Epithelial cell of proximal tubule (primary cell): ENCODE data around the gene CFAP65. TPM values are rescaled to one million over a fixed set of nuclear protein-coding genes. Genes with fewer than 3 reads are reported as not detected.

ENCODE experiments used
- DNase-seq: peaks from one replicate; pipeline ENCODE4 v3.0.0-alpha.2; 2011; ENCODE audit warnings: low read depth
- H3K4me3 ChIP-seq: 2 replicates; pipeline ENCODE4 v1.5.1; 2011; ENCODE audit warnings: low read depth, mild to moderate bottlenecking, low read length
- total RNA-seq: library from RNA; depleted of rRNA; stranded (reverse); fragments of >200 nt; gene quantifications from 2 replicates; pipeline ENCODE4 v1.2.3, GENCODE V29; 2015
- TF ChIP-seq, protein P1 (sequence below): conservative IDR thresholded peaks from 2 replicates; pipeline ENCODE4 v1.5.1; 2012; ENCODE audit warnings: low read depth, mild to moderate bottlenecking, low read length

CFAP65 gene
- total RNA-seq, 1 donor from 2014 or later: 1.1 TPM

GRCh38 chr2:219020604-219021365, 20.5 kb downstream of the CFAP65 start:
- H3K4me3 ChIP-seq: no peak overlapping the region
- DNase-seq: no peak
- TF ChIP-seq, protein P1, sequence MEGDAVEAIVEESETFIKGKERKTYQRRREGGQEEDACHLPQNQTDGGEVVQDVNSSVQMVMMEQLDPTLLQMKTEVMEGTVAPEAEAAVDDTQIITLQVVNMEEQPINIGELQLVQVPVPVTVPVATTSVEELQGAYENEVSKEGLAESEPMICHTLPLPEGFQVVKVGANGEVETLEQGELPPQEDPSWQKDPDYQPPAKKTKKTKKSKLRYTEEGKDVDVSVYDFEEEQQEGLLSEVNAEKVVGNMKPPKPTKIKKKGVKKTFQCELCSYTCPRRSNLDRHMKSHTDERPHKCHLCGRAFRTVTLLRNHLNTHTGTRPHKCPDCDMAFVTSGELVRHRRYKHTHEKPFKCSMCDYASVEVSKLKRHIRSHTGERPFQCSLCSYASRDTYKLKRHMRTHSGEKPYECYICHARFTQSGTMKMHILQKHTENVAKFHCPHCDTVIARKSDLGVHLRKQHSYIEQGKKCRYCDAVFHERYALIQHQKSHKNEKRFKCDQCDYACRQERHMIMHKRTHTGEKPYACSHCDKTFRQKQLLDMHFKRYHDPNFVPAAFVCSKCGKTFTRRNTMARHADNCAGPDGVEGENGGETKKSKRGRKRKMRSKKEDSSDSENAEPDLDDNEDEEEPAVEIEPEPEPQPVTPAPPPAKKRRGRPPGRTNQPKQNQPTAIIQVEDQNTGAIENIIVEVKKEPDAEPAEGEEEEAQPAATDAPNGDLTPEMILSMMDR: no peak

GRCh38 chr2:219019436-219019835, 21.9 kb downstream of the CFAP65 start:
- no peak for DNase-seq
- H3K4me3 ChIP-seq: no peak overlapping the region
- TF ChIP-seq, protein P1: no peak

- H3K4me3 ChIP-seq: no peak overlapping the region
These were observed 22.6 kb downstream of the CFAP65 start for GRCh38 chr2:219018726-219019125.

GRCh38 chr2:219018286-219018685, 23.0 kb downstream of the CFAP65 start:
- TF ChIP-seq, protein P1: no peak

More at GRCh38 chr2:219018726-219019125, 22.6 kb downstream of the CFAP65 start:
- TF ChIP-seq, protein P1: no peak
- no peak for DNase-seq

DNA sequence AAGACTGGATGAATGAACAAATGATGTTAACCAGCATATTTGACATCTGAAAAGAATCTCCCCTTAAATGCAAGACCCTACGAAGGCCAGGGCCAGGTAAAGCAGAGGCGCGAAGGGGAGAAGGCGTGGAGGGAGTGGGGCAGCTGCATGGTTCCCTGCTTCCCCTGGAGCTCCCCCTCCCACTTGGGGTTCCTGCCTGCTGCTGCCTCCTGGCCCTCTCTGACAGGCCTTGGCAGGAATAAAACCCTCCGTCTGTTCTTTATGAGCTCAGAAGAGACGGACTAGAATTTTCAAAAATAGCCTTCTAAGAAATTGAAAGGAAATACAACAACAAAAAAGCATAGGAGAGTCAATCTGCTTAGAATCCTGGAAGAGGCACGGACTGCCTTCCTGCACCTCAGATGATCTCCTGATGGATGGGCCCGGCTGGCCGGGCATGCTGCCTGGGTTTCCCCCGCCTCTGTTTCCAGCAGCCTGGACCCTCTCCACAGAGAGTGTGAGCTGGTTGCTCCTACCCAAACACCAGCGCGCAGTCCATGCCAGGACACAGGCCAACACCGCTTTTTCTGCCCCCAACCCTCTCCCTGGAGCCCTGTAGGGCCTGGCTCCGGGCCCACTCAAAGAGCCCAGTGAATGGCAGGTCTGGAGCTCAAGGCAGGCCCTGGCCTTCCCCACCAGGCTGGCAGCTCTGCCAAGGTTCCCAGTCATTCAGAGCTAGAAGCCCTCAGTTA, 23.9 kb downstream of the CFAP65 start:
- H3K4me3 ChIP-seq: no peak overlapping the region

More at GRCh38 chr2:219018286-219018685, 23.0 kb downstream of the CFAP65 start:
- no peak overlapping the region for H3K4me3 ChIP-seq
- DNase-seq: no peak

GRCh38 chr2:219016721-219017120, 24.6 kb downstream of the CFAP65 start:
- TF ChIP-seq, protein P1: no peak
- DNase-seq: no peak
- H3K4me3 ChIP-seq: no peak overlapping the region

More for the DNA sequence above, 23.9 kb downstream of the CFAP65 start:
- TF ChIP-seq, protein P1: no peak
- no peak for DNase-seq
